ENCODE measurements around the gene PHACTR3. TPM values are rescaled to one million over a fixed set of nuclear protein-coding genes. Genes with fewer than 3 reads are reported as not detected.

The PHACTR3 gene
- total and polyA plus RNA-seq, 2 of the 8 experiments (the other 6 are each of a cell fraction or from before 2014, with no cell fraction given): 0.05 to 0.13 TPM

DNA sequence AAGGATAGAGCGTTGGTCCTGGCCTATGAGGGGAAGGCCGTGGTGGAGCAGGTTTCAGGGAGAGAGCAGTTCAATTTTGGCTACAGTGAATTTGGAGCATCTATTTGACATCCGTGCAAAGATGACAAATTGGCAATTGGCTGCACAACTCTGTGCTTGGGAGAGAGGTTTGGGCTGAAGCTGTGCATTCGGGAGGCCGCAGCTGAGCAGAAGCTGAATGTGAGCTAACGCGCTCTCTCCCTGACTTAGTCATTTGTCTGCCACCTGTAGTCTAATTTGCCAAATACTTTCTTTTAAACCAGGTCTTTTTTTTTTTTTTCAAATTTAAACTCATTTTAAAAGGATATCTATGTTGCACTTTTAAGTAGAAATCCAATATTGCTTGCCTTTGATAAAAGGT, 78.8 kb downstream of the PHACTR3 start:
- Histone ChIP-seq H3K27me3 (replicated peaks in 1 of 4; ENCODE audit: control insufficient read depth in 3 of 4, extremely low read depth in 1 of 4, insufficient read depth in 3 of 4, low read length in 3 of 4) (no peaks in the 10 kb centered on the region), H2BK120ac (replicated peaks; ENCODE audit: low read depth, low read length) (no peak overlapping the region), H3K14ac (ENCODE audit: insufficient read length) (no peak overlapping the region), H3K9me3 (ENCODE audit: insufficient read depth in 2 of 2, low read depth in 1 of 2, low read length in 1 of 2) (peaks cover 82 to 98% of the 10 kb centered on the region in 2 experiments), H3K4me1 (replicated peaks in 1 of 4; ENCODE audit: control insufficient read depth in 3 of 4, insufficient read depth in 4 of 4, low read length in 3 of 4) (no peaks in the 10 kb centered on the region), H3K79me2 (ENCODE audit: control insufficient read depth in 1 of 2, insufficient read depth in 2 of 2, low read length in 2 of 2) (no peaks in the 10 kb centered on the region), H3K18ac (ENCODE audit: extremely low read depth, low read length) (no peak overlapping the region), H3K23ac (ENCODE audit: insufficient read length) (no peak overlapping the region), H4K20me1 (replicated peaks in 1 of 2; ENCODE audit: control insufficient read depth in 1 of 2, insufficient read depth in 2 of 2, low read length in 2 of 2) (peaks cover 0 to 3% of the 10 kb centered on the region in 2 experiments), H2AFZ (ENCODE audit: low read length) (no peak overlapping the region), H3K36me3 (ENCODE audit: control insufficient read depth in 2 of 4, insufficient read depth in 4 of 4, low read length in 3 of 4) (no peaks in the 10 kb centered on the region), H2BK15ac (ENCODE audit: low read length) (no peak overlapping the region), H2BK12ac (ENCODE audit: low read depth, low read length) (no peak overlapping the region), H3K4me2 (ENCODE audit: insufficient read depth in 1 of 2, low read depth in 2 of 2, low read length in 2 of 2) (no peak overlapping the region), H4K91ac (replicated peaks; ENCODE audit: insufficient read length, low read length) (no peak overlapping the region), H2AK5ac (ENCODE audit: low read depth, low read length) (no peak overlapping the region), H3K79me1 (ENCODE audit: low read depth, low read length) (no peaks in the 10 kb centered on the region), H3K9ac (replicated peaks in 1 of 4; ENCODE audit: extremely low read depth in 1 of 4, low read depth in 3 of 4, low read length in 3 of 4) (no peak overlapping the region), H4K5ac (ENCODE audit: insufficient read length, low read depth, low read length) (no peak overlapping the region), H3K23me2 (ENCODE audit: low read depth, low read length) (peaks cover 10% of the 10 kb centered on the region; the same call in 1 of the 2 replicates), H3K4ac (replicated peaks; ENCODE audit: insufficient read length, low read depth, low read length) (no peak overlapping the region), H2BK20ac (ENCODE audit: low read length) (no peak overlapping the region), H2BK5ac (ENCODE audit: low read depth, low read length) (no peak overlapping the region), H3K4me3 (ENCODE audit: extremely low read depth in 1 of 4, insufficient read depth in 2 of 4, low read depth in 3 of 4, low read length in 4 of 4) (no peak overlapping the region), H3K27ac (ENCODE audit: low read depth, low read length) (no peak overlapping the region), H4K8ac (ENCODE audit: extremely low read depth, insufficient read depth, low read length) (no peak overlapping the region), H3K56ac (replicated peaks; ENCODE audit: insufficient read length, low read depth, low read length) (no peak overlapping the region)
- POLR2A ChIA-PET (ENCODE audit: partially characterized antibody): no interaction called here
- no peak for FAIRE-seq
- DNase-seq (ENCODE audit: low read depth in 1 of 2, low spot score in 2 of 2): no peak
- 83% methylated on average over 7 of the region's 7 CpGs; no CpG with 5 or more reads in 1 of the 2 experiments for WGBS, 2 experiments (ENCODE audit: extremely low coverage in 1 of 2, insufficient coverage in 1 of 2, insufficient read length in 1 of 2, insufficient replicate concordance in 2 of 2, low coverage in 1 of 2, low lambda C conversion rate in 2 of 2, missing lambda C conversion rate in 1 of 2)
- CTCF ChIA-PET (ENCODE audit: partially characterized antibody): no interaction called here
- no peak for TF ChIP-seq RNF2 (IDR thresholded peaks at IDR 0.05; ENCODE audit: borderline replicate concordance, low read depth, low read length, missing control alignments, poor library complexity, severe bottlenecking)
- TF ChIP-seq SIRT6 (IDR thresholded peaks at IDR 0.05; ENCODE audit: low read length): no peak
- TF ChIP-seq YY1 (IDR thresholded peaks at IDR 0.05; ENCODE audit: low read depth, low read length): no peak
- no peak for TF ChIP-seq PHF8 (conservative IDR thresholded peaks at IDR 0.05; ENCODE audit: low read depth, low read length)
- no peak for TF ChIP-seq POU5F1 (IDR thresholded peaks at IDR 0.05; ENCODE audit: low read depth, low read length)
- no peak for TF ChIP-seq CEBPB (IDR thresholded peaks at IDR 0.05; ENCODE audit: low read depth, low read length)
- TF ChIP-seq SIX5 (IDR thresholded peaks at IDR 0.05; ENCODE audit: low read depth, low read length): no peak
- no peak for TF ChIP-seq ZNF274 (IDR thresholded peaks at IDR 0.05; ENCODE audit: borderline replicate concordance, extremely low read depth, low read length)
